ENCODE data around the gene PLEKHG7.

- TF ChIP-seq CTCF (IDR thresholded peaks at IDR 0.05; ENCODE audit: borderline replicate concordance, extremely low read depth, low read length, poor library complexity, severe bottlenecking) (no peak), EZH2 (IDR thresholded peaks at IDR 0.05; ENCODE audit: borderline replicate concordance, low read depth, low read length, severe bottlenecking) (no peak)
Observed at GRCh38 chr12:92802906-92803305, 100.1 kb downstream of the PLEKHG7 start.
